Astrocyte of the spinal cord (primary cell): ENCODE data around the gene DHX16.
"Not testable (repeated sequence)": the region's sequence is repeated elsewhere in the genome, so short reads cannot be mapped to it uniquely, and the experiment has no call there.

Source experiments
- DNase-seq: peaks from one replicate; pipeline ENCODE4 v3.0.0; 2011; ENCODE audit warnings: low read depth, low spot score
- H3K4me3 ChIP-seq: 2 replicates; pipeline ENCODE4 v1.5.1; 2011; ENCODE audit warnings: low read depth, mild to moderate bottlenecking, low read length, moderate library complexity
- in situ Hi-C: cut with HindIII; loops from 2 replicates; pipeline ENCODE4 v1.10.0; 2017; ENCODE audit warnings: low sequenced_read_pairs
- TF ChIP-seq, protein P1 (sequence below): IDR thresholded peaks from 2 replicates; pipeline ENCODE4 v1.5.1; 2012; ENCODE audit warnings: low read depth, mild to moderate bottlenecking, low read length, inconsistent platforms

Gene DHX16

GRCh38 chr6:30676660-30677285 is 4.0 kb upstream of the DHX16 start:
- no peak overlapping the region for H3K4me3 ChIP-seq
- DNase-seq = no peak
- TF ChIP-seq, protein P1, sequence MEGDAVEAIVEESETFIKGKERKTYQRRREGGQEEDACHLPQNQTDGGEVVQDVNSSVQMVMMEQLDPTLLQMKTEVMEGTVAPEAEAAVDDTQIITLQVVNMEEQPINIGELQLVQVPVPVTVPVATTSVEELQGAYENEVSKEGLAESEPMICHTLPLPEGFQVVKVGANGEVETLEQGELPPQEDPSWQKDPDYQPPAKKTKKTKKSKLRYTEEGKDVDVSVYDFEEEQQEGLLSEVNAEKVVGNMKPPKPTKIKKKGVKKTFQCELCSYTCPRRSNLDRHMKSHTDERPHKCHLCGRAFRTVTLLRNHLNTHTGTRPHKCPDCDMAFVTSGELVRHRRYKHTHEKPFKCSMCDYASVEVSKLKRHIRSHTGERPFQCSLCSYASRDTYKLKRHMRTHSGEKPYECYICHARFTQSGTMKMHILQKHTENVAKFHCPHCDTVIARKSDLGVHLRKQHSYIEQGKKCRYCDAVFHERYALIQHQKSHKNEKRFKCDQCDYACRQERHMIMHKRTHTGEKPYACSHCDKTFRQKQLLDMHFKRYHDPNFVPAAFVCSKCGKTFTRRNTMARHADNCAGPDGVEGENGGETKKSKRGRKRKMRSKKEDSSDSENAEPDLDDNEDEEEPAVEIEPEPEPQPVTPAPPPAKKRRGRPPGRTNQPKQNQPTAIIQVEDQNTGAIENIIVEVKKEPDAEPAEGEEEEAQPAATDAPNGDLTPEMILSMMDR = no peak
- in situ Hi-C loops = no loop called here

GRCh38 chr6:30670760-30671527 is 1.9 kb downstream of the DHX16 start:
- in situ Hi-C loops = no loop called here
- DNase-seq = no peak
- no peak overlapping the region for H3K4me3 ChIP-seq
- TF ChIP-seq, protein P1 = peak; percentile 22

GRCh38 chr6:30666300-30666699 is 6.5 kb downstream of the DHX16 start:
- DNase-seq, in situ Hi-C loops, H3K4me3 ChIP-seq: not testable (repeated sequence)

GRCh38 chr6:30664994-30665767 is 7.6 kb downstream of the DHX16 start:
- in situ Hi-C loops = no loop called here
- TF ChIP-seq, protein P1 = no peak
- DNase-seq = no peak
- no peak overlapping the region for H3K4me3 ChIP-seq

DNA sequence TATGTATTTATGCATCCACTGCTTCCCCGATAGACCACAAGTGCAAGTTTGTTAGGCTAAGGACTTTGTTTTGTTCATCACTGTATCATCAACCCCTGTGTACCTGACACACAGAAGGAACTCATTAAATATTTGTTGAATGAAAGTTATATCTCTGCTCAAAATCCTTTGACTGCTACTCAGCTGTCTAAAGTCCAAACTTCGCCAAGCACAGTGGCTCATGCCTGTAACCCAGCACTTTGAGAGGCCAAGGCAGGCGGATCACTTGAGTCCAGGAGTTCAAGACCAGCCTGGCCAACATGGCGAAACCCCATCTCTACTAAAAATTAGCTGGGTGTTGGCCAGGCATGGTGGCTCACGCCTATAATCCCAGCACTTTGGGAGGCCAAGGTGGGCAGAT is 14.9 kb downstream of the DHX16 start:
- DNase-seq, in situ Hi-C loops, H3K4me3 ChIP-seq: not testable (repeated sequence)

DNA sequence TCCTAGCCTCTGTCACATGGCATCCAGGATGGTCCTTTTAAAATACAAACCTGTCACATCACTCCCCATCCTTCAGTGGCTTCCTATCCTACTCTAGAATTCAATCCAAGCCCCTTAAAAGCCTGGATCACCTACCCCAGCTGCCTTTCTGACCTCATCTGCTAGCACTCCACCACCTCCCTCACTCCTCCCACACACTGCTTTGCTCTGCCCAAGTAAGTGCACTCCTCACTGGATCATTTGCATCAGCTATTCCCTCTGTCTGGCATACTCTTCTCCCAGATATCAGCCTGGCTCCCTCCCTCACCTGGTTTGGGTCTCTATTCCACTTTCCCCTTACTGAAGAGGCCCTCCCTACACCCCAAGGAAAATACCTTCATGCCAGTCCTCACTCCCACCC is 15.4 kb downstream of the DHX16 start:
- in situ Hi-C loops = no loop called here
- DNase-seq = no peak
- no peak overlapping the region for H3K4me3 ChIP-seq
- TF ChIP-seq, protein P1 = no peak

DNA sequence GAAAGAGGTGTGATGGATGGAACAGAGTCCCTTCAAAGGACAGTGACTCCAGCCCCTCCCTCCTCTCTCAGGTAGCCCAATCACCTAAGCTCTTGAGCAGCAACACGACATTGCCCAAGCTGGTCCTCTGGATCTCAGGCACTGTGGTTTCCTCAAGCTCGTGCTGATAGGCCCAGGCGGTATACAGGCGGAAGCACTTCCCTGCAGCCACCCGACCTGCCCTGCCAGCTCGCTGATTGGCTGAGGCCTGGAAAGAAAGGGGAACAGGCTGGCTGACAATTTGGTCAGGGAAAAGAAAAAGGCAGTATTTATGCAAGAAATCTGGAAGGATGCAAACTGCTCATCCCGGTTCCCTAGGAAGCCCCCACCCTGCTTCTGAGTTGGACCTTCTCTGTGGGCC is 16.3 kb downstream of the DHX16 start:
- TF ChIP-seq, protein P1 = no peak
- in situ Hi-C loops = no loop called here
- DNase-seq = no peak
- H3K4me3 ChIP-seq = no peak overlapping the region
